Transverse colon (tissue), 4 donors: ENCODE results near the gene TRIM14.

Source experiments
- POLR2A ChIP-seq: fragments of 450-650 bp; IDR thresholded peaks from one replicate; pipeline ENCODE4 v1.6.1; 2016; ENCODE audit warnings: antibody characterized with exemption, mild to moderate bottlenecking, moderate library complexity
- POLR2AphosphoS5 ChIP-seq, 3 donors: sonication (generic); formaldehyde crosslinking; IDR thresholded peaks; one replicate each; pipeline ENCODE4 v1.6.1; 2016; ENCODE audit warnings: antibody characterized with exemption in 3 of 3
- TF ChIP-seq, protein P1 (sequence below), 5 experiments: fragments of 200-600 bp in 3 of 5; fragments of 450-650 bp in 2 of 5; sonication (generic) in 3 of 5; IDR thresholded peaks; 1 replicate in 2 of 5; 2 replicates in 3 of 5; pipeline ENCODE4 v1.5.1; 2016 to 2017; ENCODE audit warnings: antibody characterized with exemption in 5 of 5, inconsistent platforms in 3 of 5, mild to moderate bottlenecking in 2 of 5, moderate library complexity in 1 of 5

- TF ChIP-seq, protein P1, sequence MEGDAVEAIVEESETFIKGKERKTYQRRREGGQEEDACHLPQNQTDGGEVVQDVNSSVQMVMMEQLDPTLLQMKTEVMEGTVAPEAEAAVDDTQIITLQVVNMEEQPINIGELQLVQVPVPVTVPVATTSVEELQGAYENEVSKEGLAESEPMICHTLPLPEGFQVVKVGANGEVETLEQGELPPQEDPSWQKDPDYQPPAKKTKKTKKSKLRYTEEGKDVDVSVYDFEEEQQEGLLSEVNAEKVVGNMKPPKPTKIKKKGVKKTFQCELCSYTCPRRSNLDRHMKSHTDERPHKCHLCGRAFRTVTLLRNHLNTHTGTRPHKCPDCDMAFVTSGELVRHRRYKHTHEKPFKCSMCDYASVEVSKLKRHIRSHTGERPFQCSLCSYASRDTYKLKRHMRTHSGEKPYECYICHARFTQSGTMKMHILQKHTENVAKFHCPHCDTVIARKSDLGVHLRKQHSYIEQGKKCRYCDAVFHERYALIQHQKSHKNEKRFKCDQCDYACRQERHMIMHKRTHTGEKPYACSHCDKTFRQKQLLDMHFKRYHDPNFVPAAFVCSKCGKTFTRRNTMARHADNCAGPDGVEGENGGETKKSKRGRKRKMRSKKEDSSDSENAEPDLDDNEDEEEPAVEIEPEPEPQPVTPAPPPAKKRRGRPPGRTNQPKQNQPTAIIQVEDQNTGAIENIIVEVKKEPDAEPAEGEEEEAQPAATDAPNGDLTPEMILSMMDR (IDR thresholded peaks at IDR 0.05), result no peak
- TF ChIP-seq POLR2A (no peak), POLR2AphosphoS5 (IDR thresholded peaks at IDR 0.05) (peak in 2 of 3 donors; percentile 42 to 53)
Observed at GRCh38 chr9:98120476-98120875, 1.5 kb upstream of the TRIM14 start.
